Activated CD8-positive, alpha-beta memory T cell treated with anti-CD3 and anti-CD28 coated beads for 36 hours (primary cell): Measurements from ENCODE around the gene PRKX. TPM values are rescaled to one million over a fixed set of nuclear protein-coding genes. Genes with fewer than 3 reads are reported as not detected.
"Not testable (repeated sequence)": the region's sequence is repeated elsewhere in the genome, so short reads cannot be mapped to it uniquely, and the experiment has no call there.

ENCODE experiments used
- CTCF ChIA-PET: fragments of 350-600 bp; sonication (Branson Sonifier 250); formaldehyde crosslinking; loops from one replicate; lab custom pipeline; 2021; ENCODE audit warnings: antibody characterized with exemption; lab: Charles Lee
- POLR2A ChIA-PET: fragments of 350-600 bp; sonication (Branson Sonifier 250); formaldehyde crosslinking; loops from one replicate; lab custom pipeline; 2021; ENCODE audit warnings: antibody characterized with exemption; lab: Charles Lee
- total RNA-seq, 2 experiments: library from RNA; stranded (reverse); gene quantifications; one replicate each; pipeline ENCODE4 v1.2.3, GENCODE V29; 2021

The PRKX gene
- total RNA-seq, 2 experiments from 2014 or later, result 53.6 to 56.6 TPM

DNA sequence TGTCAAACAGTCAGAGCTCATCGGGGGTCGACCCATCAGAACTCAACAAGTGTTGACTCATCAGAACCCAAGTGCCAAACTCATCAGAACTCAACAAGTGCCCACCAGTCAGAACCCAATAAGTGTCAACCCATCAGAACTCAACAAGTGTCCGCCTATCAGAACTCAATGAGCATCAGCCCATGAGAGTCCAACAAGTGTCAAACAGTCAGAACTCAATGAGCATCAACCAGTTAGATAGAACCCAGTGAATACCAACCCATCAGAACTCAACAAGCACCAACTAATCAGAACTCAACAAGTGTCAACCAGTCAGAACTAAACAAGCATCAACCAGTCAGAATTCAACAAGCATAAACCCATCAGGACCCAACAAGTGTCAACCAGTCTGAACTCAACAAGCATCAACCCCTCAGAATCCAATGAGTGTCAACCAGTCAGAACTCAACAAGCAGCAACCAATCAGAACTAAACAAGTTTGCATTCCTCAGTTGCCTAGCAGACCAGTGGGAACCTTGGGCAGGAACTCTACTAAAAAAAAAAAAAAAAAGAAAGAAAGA is 115.3 kb downstream of the PRKX start:
- ChIA-PET CTCF (no interaction called here), POLR2A (no interaction called here)

DNA sequence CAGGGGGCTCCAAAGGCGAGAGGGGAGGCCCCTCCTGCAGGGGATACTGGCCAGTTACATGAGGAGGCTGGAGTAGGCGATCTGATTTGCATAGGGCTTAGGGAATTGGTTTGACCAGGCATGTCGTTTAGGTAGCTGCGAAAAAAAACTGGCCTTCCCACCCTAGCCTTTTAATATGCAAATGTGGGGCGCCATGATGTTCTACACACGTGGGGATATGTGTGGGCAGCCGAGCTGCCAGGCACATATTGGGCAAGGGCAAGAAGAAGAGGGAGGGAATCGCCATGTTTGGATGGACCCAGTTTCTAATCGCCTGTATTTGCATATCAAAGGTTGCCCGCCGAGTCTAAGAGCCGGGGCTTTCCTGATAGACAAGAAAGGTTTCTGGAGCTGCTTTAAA is 121.3 kb downstream of the PRKX start:
- POLR2A ChIA-PET, result no interaction called here
- CTCF ChIA-PET, result no interaction called here

DNA sequence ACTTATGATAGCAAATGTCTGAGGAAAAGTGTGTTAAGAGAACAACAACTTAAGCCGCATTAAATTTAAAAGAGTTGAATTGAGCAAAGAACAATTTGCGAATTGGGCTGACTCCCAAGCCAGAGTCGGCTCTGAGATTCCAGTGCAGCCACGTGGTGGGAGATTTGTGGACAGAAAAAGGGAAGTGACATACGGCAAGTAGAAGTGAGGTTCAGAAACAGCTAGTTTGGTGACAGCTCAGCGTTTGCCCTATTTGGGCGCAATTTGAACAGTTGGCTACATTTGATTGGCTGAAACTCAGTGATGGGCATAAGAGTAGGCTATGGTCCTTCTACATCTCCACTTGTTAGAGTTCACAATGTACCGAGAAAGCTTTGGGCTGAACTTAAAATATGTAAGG is 124.0 kb downstream of the PRKX start:
- ChIA-PET POLR2A (no interaction called here), CTCF (no interaction called here)

DNA sequence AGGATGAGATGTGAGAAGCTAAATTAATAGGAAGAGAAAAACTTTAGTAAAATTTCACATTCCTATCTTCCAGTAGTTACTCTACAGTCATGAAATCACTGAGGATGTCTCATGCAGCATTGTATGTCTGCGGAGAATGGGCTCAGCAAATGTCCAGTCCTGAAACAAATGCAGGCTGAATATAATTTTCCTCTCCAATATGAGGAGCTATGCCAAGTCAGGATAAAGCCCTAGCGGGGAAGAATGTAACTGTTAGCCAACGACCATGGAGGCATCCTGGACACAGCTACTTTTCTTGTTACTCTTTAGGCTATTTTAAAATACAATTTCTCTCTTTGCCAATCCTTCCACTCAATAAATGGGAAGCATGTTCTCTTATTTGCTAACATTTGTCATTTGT is 127.7 kb downstream of the PRKX start:
- ChIA-PET CTCF (no interaction called here), POLR2A (no interaction called here)

DNA sequence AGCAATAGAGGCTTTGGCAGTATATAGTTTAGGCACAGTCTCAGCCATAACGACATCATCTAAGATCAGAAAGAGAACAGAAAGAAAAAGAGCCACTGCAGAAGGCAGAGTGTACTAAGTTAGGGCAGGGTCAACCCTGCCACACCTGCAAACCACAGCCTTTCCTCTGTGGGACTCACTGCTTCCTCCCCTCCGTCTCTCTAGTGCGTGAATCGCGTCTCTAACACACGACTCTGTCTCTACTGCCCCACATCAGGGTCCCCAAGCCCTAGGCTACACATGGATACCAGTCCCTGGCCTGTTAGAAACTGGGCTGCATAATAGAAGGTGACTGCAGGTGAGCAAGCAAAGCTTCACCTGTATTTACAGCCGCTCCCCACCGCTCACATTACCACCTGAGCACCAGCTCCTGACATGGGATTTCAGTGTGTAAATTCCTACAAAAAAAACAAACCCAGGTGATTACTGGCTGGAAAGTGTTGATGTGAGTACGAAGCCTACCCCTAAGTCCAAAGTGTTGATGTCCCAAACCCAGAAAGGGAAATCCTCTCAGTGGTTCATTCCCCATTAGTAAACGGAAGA is 128.9 kb downstream of the PRKX start:
- CTCF ChIA-PET, result no interaction called here
- POLR2A ChIA-PET, result no interaction called here

DNA sequence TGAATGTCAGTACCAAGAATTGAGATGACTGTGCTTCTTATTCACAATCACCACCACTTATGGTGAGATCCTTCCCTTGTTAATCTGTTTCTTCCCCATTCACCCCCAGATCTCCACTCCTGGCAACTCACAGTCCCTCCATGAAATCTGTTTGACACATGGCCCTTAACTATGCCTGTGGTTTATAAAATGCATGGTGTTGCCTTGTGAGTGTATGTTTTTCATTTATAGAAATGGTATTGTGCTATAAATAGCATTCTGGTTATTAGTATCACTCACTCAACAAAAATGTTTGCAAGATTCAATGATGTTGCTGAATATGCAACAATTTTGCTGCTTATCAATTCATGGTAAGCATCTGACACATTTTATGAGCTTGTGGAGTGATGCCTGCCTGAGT is 131.0 kb downstream of the PRKX start:
- CTCF ChIA-PET, result no interaction called here

DNA sequence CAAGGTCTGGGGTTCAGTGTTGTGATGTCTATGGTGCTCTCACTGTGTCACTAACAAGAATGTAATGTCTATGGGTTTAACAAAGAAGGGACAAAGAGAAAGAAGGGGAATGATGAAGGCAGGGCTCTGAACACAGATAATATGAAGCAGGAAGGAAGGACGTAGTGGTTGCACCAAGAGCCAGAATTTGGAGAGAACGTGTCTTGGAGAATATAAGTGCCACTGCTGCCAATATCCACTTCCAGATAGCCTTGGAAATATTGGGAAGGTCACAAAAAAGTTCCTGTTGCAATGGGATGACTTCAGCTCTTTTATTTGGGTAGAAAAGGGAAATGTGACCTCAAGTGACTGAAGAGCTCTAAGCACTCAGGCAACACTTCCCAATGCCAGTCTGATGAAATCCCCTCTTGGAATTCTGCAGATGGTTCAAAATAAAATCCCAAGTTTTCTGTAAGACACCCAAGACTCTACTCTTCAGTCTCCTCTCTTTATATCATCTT is 131.8 kb downstream of the PRKX start:
- POLR2A ChIA-PET, result no interaction called here

More for the DNA sequence above, 131.0 kb downstream of the PRKX start:
- POLR2A ChIA-PET, result no interaction called here

DNA sequence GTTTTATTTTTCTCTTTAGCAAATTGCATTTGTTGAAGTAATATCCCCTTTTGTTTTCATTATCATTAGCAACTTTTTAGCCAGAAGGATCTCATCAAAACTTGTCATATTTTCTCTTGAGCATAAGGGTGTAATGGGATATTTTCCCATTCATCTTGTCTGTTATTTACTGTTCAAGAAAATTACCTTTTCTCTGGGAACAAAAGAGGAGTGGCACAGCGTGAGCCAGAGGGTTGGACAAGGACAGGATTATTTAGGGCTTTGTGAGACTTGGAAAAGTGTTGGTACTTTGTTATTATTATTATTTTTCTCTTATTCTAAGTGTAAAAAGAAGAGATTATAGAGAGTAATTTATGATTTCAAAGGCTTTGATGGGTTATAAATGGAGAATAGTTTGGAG is 135.9 kb downstream of the PRKX start:
- CTCF ChIA-PET, result no interaction called here

More for the DNA sequence above, 131.8 kb downstream of the PRKX start:
- CTCF ChIA-PET, result no interaction called here

DNA sequence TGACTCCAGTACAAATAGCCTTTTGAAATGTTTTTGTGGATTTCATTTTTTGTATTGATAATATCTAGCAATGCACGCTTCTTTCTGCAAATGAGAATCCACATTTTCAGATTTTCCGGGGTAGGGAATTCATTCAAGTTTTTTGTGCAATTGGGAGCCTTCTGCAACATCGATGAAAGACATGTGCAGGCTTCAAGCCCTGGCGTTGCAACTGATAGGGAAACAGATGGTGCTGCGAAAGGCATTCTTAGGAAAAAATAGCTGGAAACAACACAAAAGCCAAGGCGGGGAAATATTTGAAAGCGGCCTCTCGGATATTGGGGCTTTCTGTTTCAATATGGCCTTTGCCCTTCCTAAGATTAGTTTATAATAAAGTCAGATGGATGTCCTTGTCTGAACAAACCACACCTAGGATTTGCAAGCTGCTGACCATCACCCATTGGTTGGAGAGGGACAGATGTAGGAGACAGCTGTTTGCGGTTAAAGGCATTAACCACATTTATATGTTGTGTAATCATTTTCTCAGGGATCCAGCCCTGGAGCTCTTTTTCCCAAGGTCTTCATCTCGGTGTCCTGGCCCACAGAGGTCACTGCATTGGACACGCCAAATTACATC is 136.5 kb downstream of the PRKX start:
- POLR2A ChIA-PET, result no interaction called here
- CTCF ChIA-PET, result no interaction called here

More for the DNA sequence above, 135.9 kb downstream of the PRKX start:
- POLR2A ChIA-PET, result no interaction called here

DNA sequence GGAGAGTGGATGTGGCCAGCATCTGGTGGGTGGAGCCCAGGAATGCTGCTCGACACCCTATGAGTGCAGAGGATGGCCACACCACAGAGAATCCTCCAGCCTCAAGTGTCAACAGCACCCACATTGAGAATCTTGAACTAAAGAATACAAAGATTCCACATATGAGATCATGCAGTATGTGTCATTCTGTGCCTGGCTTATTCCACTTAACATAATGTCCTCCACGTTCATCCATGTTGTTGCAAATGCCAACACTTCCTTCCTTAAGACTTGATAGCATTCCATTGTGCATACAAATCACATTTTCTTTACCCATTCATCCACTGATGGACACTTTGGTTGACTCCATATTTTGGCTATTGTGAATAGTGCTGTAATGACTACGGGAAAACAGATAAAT is 145.8 kb downstream of the PRKX start:
- ChIA-PET CTCF (no interaction called here), POLR2A (no interaction called here)

DNA sequence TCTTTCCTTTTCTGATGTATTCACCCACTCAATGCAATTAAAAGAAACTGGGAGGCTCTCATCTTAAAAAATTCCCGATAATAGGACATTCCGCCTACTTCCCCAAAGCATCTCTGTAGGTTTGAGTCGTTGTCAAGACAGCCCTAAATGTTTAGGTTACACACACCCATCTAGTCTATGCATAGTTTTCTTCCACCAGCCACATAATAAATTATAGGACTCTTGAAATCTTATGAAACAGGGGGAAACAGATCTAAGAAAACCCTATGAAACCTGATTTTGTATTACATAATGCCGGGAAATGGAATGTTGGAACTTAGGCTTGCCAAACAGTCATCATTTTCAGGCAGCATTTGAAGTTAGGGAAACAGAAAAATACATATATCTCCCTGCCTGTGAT is 150.0 kb downstream of the PRKX start:
- ChIA-PET CTCF (no interaction called here), POLR2A (no interaction called here)

DNA sequence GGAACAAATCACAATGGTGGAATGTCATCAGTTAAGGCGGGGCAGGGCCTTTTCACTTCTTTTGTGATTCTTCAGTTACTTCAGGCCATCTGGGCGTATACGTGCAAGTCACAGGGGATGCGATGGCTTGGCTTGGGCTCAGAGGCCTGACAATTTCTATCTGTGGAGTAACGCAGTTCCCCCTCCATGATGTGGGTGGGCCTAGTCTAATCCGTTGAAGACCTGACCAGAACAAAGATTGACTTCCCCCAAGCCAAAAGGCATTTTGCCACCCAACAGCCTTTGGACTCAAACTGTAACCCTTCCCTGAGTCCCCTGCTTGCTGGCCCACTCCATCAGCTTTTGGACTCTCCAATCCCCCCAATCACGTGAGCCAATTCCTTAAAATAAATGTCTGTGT is 153.4 kb downstream of the PRKX start:
- POLR2A ChIA-PET, CTCF ChIA-PET: not testable (repeated sequence)
